ENCODE results near the gene AP2B1.

AP2B1 gene

DNA sequence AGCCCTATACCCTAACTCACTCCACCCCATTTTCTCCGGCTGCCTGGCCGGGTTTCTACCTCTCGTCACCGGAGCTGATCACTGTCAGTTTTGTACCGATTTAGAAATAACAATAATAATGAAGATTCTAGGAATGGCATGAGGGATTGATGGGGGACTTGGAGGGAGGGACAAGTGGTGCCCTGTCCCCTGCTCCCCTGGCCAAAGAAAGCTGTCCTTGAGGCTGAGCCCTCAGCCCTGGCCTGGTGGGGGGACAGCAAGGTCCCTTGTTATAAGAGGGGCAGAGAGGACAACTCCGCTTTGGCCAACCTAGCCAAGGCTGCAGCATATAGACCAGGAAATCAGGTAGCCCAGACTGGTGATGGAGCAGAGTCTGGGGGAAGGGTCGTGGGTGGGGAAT, 155.4 kb downstream of the AP2B1 start:
- H3K79me2 ChIP-seq (ENCODE audit: insufficient read depth, low read length): no peaks in the 10 kb centered on the region
- no peaks in the 10 kb centered on the region for H3K9me3 ChIP-seq (ENCODE audit: insufficient read depth, low read length)
- H3K36me3 ChIP-seq (ENCODE audit: low read length): no peaks in the 10 kb centered on the region
- no peak overlapping the region for H2AFZ ChIP-seq (ENCODE audit: low read depth, low read length, severe bottlenecking)
- TF ChIP-seq, protein P1, sequence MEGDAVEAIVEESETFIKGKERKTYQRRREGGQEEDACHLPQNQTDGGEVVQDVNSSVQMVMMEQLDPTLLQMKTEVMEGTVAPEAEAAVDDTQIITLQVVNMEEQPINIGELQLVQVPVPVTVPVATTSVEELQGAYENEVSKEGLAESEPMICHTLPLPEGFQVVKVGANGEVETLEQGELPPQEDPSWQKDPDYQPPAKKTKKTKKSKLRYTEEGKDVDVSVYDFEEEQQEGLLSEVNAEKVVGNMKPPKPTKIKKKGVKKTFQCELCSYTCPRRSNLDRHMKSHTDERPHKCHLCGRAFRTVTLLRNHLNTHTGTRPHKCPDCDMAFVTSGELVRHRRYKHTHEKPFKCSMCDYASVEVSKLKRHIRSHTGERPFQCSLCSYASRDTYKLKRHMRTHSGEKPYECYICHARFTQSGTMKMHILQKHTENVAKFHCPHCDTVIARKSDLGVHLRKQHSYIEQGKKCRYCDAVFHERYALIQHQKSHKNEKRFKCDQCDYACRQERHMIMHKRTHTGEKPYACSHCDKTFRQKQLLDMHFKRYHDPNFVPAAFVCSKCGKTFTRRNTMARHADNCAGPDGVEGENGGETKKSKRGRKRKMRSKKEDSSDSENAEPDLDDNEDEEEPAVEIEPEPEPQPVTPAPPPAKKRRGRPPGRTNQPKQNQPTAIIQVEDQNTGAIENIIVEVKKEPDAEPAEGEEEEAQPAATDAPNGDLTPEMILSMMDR (IDR thresholded peaks at IDR 0.05; ENCODE audit: insufficient read depth, low read length, poor library complexity, severe bottlenecking): no peak
- TF ChIP-seq EZH2phosphoT487 (conservative IDR thresholded peaks at IDR 0.05; ENCODE audit: low read length): no peak
- H3K27me3 ChIP-seq (ENCODE audit: low read length): no peaks in the 10 kb centered on the region
- no peaks in the 10 kb centered on the region for H4K20me1 ChIP-seq (ENCODE audit: low read depth, low read length)
- H3K27ac ChIP-seq (ENCODE audit: low read depth, low read length): no peak overlapping the region
- no peak overlapping the region for H3K4me3 ChIP-seq (ENCODE audit: insufficient read depth, low read length, poor library complexity, severe bottlenecking)
- no peaks in the 10 kb centered on the region for H3F3A ChIP-seq (ENCODE audit: insufficient read depth)
- no peak overlapping the region for H3K9ac ChIP-seq (ENCODE audit: low read length)
- no peak overlapping the region for H3K4me2 ChIP-seq (ENCODE audit: low read depth, low read length, poor library complexity, severe bottlenecking)
- no peaks in the 10 kb centered on the region for H3K9me2 ChIP-seq (replicated peaks; ENCODE audit: insufficient read depth, low read length)

- no peaks in the 10 kb centered on the region for H3K9me3 ChIP-seq (ENCODE audit: insufficient read depth, low read length)
- no peak overlapping the region for H3K9ac ChIP-seq (ENCODE audit: low read length)
- H3K27ac ChIP-seq (ENCODE audit: low read depth, low read length): no peak overlapping the region
- H3K79me2 ChIP-seq (ENCODE audit: insufficient read depth, low read length): no peaks in the 10 kb centered on the region
- no peak overlapping the region for H3K4me3 ChIP-seq (ENCODE audit: insufficient read depth, low read length, poor library complexity, severe bottlenecking)
- no peaks in the 10 kb centered on the region for H3K9me2 ChIP-seq (replicated peaks; ENCODE audit: insufficient read depth, low read length)
- no peak for TF ChIP-seq EZH2phosphoT487 (conservative IDR thresholded peaks at IDR 0.05; ENCODE audit: low read length)
- TF ChIP-seq, protein P1 (IDR thresholded peaks at IDR 0.05; ENCODE audit: insufficient read depth, low read length, poor library complexity, severe bottlenecking): no peak
- H4K20me1 ChIP-seq (ENCODE audit: low read depth, low read length): no peaks in the 10 kb centered on the region
- H3K4me2 ChIP-seq (ENCODE audit: low read depth, low read length, poor library complexity, severe bottlenecking): no peak overlapping the region
- H3F3A ChIP-seq (ENCODE audit: insufficient read depth): no peaks in the 10 kb centered on the region
- no peak overlapping the region for H2AFZ ChIP-seq (ENCODE audit: low read depth, low read length, severe bottlenecking)
- H3K27me3 ChIP-seq (ENCODE audit: low read length): no peaks in the 10 kb centered on the region
- no peaks in the 10 kb centered on the region for H3K36me3 ChIP-seq (ENCODE audit: low read length)
Measured at GRCh38 chr17:35742896-35743477, 155.9 kb downstream of the AP2B1 start.

- H3K9me2 ChIP-seq (replicated peaks; ENCODE audit: insufficient read depth, low read length): no peaks in the 10 kb centered on the region
- TF ChIP-seq, protein P1 (IDR thresholded peaks at IDR 0.05; ENCODE audit: insufficient read depth, low read length, poor library complexity, severe bottlenecking): no peak
- TF ChIP-seq EZH2phosphoT487 (conservative IDR thresholded peaks at IDR 0.05; ENCODE audit: low read length): no peak
- H3K4me2 ChIP-seq (ENCODE audit: low read depth, low read length, poor library complexity, severe bottlenecking): no peak overlapping the region
- no peak overlapping the region for H3K27ac ChIP-seq (ENCODE audit: low read depth, low read length)
- H3K9me3 ChIP-seq (ENCODE audit: insufficient read depth, low read length): no peaks in the 10 kb centered on the region
- H3K4me3 ChIP-seq (ENCODE audit: insufficient read depth, low read length, poor library complexity, severe bottlenecking): no peak overlapping the region
- no peak overlapping the region for H3K9ac ChIP-seq (ENCODE audit: low read length)
- no peaks in the 10 kb centered on the region for H3K27me3 ChIP-seq (ENCODE audit: low read length)
- H3F3A ChIP-seq (ENCODE audit: insufficient read depth): no peaks in the 10 kb centered on the region
- no peaks in the 10 kb centered on the region for H3K36me3 ChIP-seq (ENCODE audit: low read length)
- no peaks in the 10 kb centered on the region for H4K20me1 ChIP-seq (ENCODE audit: low read depth, low read length)
- no peaks in the 10 kb centered on the region for H3K79me2 ChIP-seq (ENCODE audit: insufficient read depth, low read length)
- H2AFZ ChIP-seq (ENCODE audit: low read depth, low read length, severe bottlenecking): no peak overlapping the region
Measured at GRCh38 chr17:35743626-35744328, 156.7 kb downstream of the AP2B1 start.

Data from SU-DHL-6 (cell line).